GM12801 (cell line): ENCODE data around the gene PCDHGA3.

Source experiments
- CTCF ChIP-seq: IDR thresholded peaks from one replicate; pipeline ENCODE4 v1.5.1; 2011; ENCODE audit warnings: control low read depth; ENCODE audit not compliant: insufficient read length; ENCODE audit errors: extremely low read depth

The PCDHGA3 gene

GRCh38 chr5:141343242-141343952 is at the start of gene PCDHGA3:
PCDHGA3 (plus strand) TSS chr5:141343829; CDS start chr5:141344034, 205 bp downstream.
- TF ChIP-seq CTCF = no peak

- TF ChIP-seq CTCF = no peak
These were observed 45.3 kb upstream of the PCDHGA3 start for GRCh38 chr5:141298376-141298775.

- TF ChIP-seq CTCF = no peak
These were observed 39.9 kb upstream of the PCDHGA3 start, which contains the start of gene SLC25A2 for GRCh38 chr5:141303756-141304155. SLC25A2 (minus strand) TSS chr5:141304049; CDS start chr5:141303865, 184 bp downstream.

- no peak for TF ChIP-seq CTCF
These were observed 37.0 kb upstream of the PCDHGA3 start for GRCh38 chr5:141306630-141307029.

- TF ChIP-seq CTCF = no peak
These were observed 29.9 kb upstream of the PCDHGA3 start for GRCh38 chr5:141313711-141314110.

- TF ChIP-seq CTCF = no peak
These were observed 24.4 kb upstream of the PCDHGA3 start for GRCh38 chr5:141319202-141319601.

GRCh38 chr5:141319699-141320098 is 23.9 kb upstream of the PCDHGA3 start:
- no peak for TF ChIP-seq CTCF
